ENCODE measurements around the gene SORCS3.

DNA sequence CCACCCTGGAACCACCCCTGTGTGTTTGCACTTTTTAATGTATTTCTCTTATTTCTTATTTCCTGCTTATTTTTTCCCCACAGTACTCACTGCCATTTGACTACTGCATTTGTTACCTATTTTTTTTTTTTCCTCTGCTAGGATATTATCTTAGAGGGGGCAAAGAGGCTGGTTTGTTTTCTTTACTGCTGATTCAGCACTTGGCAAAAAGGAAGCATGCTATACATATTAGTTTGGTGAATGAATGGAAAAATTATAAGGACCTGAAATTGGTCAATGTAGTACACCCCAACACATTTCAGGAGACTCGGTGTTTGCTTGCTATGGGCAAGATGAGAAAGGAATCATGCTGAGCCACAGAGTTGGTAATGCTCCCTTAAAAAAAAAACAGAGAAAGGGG, 193.5 kb downstream of the SORCS3 start:
- TF ChIP-seq CTCF (IDR thresholded peaks at IDR 0.05) (no peak), POLR2A (IDR thresholded peaks at IDR 0.05) (no peak)

Data from esophagus squamous epithelium (tissue), 4 donors.